GM04503 (cell line): ENCODE results near the gene LRRC52.

Source experiments
- DNase-seq: peaks from one replicate; pipeline ENCODE4 v3.0.0-alpha.2; 2012; ENCODE audit warnings: low read depth

Gene LRRC52

GRCh38 chr1:165543532-165544438 lies at the start of gene LRRC52:
Gene LRRC52, plus strand, starts transcription at chr1:165544000. Its CDS starts 297 bp downstream, at chr1:165544297.
- DNase-seq: no peak

GRCh38 chr1:165494949-165495857 lies 48.6 kb upstream of the LRRC52 start:
- no peak for DNase-seq

DNA sequence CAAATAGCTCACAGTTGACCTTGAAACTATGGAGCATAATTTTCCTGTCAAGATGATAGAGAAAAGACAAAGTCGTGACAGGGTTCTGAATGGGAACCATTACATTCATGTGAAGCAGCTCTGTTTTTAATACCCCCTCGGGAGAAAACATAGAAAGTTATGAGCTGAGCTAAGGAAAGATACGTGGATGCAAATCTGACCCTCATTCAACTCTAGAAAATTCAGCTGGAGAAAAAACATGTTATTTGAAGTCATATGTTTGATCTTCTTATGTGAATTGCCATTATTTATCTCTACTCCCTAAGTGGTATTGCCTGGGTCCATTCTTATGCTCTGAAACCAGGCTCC lies 48.0 kb upstream of the LRRC52 start:
- no peak for DNase-seq

DNA sequence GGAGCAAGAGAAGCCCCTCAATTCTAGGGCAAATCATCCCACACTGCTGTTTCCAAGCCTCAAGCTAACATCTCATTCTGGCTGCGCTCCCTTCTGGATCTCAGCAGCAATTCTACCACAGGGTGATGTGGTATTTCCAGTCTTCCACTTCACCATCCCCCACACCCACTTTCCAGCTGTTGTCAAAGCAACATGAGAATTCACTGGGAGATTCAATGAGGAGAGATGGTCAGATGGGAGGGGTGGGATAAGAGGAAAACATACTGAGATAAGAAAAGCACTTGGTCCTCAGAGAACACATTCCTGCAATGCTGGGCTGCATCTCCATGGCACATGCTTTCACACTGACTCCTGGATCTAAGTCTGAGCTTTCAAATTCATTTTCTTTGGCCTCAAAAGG lies 47.3 kb upstream of the LRRC52 start:
- no peak for DNase-seq

DNA sequence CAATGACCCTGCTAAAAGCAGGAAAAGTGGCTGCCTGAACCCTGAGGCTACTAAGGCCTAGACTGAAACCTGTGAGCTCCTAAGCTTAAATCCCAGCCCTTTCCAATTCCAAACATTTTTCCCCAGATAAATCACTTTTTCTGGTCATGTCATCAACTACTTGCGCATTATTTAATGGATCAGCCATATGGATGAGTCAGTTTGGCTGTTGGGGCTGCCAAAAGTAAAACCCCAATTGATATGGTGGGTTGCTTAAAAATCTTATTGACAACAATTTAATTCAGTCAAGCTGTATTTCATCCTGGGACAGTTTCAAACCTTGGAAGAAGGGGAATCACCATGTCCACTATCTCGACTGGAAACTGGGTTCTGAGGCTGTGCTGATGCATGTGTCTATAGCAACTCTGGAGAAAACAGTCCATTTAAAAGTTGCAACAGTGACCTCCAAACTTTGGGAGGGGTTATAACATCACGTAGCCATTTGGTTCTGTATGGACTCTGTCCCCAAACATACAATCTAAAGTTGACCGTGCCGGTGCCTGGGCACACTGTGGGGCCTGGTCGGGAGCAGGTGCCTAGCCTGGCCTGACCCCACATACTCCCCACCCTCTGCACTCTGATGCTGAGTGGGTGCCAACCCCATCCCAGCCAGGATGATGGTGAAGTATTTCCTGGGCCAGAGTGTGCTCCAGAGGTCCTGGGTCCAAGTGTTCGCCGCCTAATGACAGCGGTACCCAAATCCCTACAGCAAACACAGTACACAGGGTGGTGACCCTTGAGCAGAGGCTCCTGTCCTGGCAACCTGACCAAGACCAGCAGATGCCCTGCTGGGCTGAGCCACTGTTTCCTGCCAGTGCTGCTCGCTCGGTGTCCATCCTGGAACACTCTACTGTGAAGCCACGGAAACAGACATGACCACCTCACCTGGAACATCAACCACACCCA lies 46.5 kb upstream of the LRRC52 start:
- DNase-seq: no peak

GRCh38 chr1:165501330-165501969 lies 42.4 kb upstream of the LRRC52 start:
- DNase-seq: no peak

DNA sequence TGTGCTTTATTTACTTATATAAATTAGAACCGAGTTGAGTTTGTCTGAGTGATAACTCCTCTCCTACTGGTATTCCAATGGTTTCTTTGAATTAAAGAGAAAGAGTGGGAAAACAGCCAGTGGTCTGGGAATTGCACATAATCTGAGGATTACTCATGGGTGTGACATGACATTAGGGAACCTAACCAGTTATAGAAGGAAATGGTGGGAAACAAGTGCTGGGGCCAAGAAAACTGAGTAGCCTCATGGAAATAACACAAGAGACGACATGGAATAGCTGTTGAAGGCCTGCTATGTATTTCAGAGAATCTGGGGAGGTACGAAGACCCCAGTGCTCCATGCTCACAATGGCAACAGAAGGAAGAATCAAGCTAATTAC lies 41.8 kb upstream of the LRRC52 start:
- DNase-seq: no peak

DNA sequence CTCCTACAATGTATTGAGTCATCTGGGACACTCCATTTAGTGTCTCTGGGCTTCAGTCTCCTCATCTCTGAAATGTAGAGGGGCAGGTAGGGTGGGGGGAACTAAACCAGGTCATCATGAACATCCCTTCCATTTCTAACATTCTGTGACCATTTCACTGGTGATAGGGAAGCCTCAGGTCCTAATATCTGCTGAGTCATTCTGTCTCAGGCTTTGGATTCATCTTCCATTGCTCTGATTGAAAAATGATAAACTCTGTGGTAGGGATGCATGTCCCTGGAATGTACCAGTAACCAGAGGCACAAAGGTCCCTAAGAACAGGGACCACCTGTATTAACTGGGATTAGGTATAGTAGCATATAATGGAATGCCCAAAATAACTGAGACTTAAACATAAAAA lies 36.2 kb upstream of the LRRC52 start:
- no peak for DNase-seq

- no peak for DNase-seq
Observed at GRCh38 chr1:165508291-165508690, 35.5 kb upstream of the LRRC52 start.

DNA sequence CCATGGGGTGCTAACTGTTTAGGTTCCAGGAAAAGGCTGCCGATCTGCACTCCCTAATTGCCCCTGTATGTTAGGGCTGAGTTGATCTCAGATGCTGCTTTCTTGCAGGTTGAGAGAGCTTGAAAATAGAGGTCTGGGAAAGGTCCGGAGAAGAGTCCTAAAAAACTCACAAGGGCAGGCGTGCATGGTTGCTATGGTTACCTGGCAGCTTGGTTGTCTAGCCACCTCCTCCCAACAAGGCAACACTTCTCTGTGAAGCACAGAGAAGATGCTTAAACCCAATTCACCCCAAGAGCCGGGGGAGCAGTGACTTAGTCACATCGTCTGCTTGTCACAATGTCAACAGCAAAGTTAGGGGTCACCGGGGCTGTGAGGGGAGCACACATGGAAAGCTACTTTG lies 31.0 kb upstream of the LRRC52 start:
- no peak for DNase-seq

GRCh38 chr1:165516469-165516868 lies 27.3 kb upstream of the LRRC52 start:
- DNase-seq: no peak

DNA sequence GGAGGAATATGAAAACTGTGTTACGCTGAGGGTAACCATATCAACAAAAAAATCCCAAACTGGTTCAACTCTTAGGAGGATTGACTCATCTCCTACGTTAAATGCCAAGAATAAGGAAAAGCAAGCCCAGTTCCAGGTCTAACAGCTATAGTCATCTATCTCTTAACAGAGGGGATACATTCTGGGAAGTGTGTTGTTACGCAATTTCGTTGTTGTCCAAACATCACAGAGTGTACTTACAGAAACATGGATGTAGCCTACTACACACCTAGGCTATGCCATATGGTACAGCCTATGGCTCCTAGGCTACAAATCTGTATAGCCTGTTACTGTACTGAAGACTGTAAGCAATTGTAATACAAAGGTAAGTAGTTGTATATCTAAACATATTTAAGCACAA lies 23.2 kb upstream of the LRRC52 start:
- DNase-seq: no peak

DNA sequence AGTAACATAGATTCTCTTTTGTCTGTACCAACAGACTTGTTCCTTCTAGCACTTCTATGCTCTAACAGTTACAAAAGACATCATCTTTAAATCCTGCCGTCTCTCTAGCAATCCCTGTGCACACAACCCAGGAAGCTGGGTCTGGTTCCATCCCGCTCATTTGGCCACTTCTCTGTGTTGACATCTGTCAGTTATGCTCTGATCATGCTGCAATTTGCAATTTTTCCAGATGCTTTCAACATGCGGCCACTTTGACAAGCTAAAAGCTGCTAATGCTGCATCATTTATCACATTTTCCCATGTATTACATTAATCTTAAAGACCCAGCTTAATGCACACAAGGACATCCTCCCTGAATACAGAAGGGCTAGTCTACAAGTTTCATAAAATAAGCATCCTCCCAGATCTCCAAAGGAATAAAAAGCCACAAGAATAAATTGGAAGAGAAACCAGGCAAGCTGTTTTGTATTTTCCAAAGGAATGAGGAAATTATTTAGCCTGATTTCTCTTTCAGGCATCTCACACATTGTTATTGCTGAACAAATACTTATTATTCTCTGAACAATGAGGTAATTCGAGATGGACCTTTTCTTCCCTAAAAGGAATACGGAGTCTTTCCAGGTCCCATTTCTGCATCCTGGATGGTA lies 19.0 kb upstream of the LRRC52 start:
- DNase-seq: no peak

DNA sequence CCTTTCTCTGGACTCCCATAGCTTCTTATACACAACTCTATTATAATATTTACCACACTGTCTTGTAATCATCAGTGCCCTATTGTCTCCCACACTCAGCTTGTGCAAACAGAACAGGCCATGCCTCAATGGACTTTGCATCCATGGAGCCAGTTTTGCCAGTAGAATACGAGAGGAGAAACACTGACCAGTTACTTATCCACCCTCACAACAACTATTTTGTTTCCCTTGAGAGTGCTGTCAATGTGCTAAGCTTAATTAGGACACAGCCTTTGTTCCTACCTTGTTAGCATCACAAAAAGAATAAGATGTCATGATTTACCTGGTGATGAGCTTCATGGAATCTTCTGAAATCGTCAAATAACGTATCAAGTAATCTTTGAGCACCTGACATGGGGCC lies 18.1 kb upstream of the LRRC52 start:
- DNase-seq: no peak

GRCh38 chr1:165527251-165528007 lies 16.4 kb upstream of the LRRC52 start:
- DNase-seq: no peak

DNA sequence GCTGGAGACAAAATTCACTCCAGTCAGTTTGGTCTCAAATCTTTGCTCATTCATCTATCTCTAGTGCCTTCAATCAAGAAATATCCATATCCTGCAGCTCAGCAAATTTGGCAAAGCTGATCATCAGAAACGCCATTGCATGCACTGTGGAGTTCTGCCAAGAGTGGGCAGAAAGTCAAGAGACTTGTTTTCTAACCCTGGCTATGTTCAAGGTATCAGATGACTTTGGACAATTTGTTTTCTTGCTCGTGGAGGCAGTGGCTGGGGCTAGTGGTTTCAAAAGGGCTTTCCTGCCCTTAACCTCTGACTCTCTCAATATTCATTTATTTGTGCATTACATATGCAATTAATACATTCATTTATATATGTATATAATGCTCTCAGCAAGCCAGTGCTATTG lies 12.8 kb upstream of the LRRC52 start:
- DNase-seq: no peak

DNA sequence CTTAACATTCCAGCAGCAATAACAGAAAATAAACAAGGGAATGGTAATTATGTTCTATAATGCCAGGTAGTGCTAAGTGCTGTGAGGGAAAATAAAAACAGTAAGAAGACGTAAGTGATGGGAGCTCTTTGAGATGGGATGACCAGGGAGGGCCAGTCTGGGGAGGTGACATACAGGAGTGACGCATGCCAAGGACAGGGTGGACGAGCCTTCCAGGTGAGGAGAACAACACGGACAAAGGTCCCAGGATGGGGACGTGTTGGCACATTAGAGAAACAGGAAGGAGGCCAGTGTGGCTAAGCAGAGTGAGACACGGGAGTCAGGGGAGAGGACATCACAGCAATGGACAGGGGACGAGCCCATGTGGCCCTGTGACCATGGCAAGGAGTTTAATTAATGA lies 11.7 kb upstream of the LRRC52 start:
- no peak for DNase-seq

DNA sequence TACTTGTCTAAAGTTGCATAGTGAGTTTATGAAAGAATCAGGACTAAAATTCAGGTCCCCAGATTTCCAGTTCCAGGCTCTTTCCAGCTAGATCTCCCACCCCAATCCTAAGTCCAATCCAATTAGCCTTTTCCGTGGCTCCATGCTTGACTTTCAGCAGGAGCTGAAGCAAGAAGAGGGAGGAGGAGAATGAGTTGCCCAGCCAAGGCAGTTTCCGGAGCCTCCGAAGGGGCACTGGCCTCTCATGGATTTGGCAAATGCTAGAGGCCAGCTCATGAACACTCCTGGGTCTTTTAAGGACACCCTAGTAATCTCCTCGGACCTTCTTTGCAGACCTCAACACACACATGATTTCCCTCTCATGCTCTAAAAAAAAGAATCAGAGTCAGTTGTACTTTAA lies 10.5 kb upstream of the LRRC52 start:
- no peak for DNase-seq

GRCh38 chr1:165536016-165536415 lies 7.8 kb upstream of the LRRC52 start:
- no peak for DNase-seq
